HG03442 (cell line): ENCODE measurements around the gene MBNL1.
A peak's percentile ranks its signal among the peaks of the same experiment; 100 is the strongest.

Source experiments
- ATAC-seq: cut with Tn5 transposase; IDR thresholded peaks from one replicate; pipeline ENCODE4 v1.9.1; 2021; ENCODE audit warnings: mild to moderate bottlenecking, moderate library complexity; ENCODE audit not compliant: unreplicated experiment

MBNL1 gene

GRCh38 chr3:152466784-152467183 lies 198.1 kb downstream of the MBNL1 start:
- peak; percentile 65 for ATAC-seq

GRCh38 chr3:152469248-152470025 lies 200.7 kb downstream of the MBNL1 start:
- no peak for ATAC-seq

GRCh38 chr3:152470095-152470494 lies 201.4 kb downstream of the MBNL1 start:
- ATAC-seq, result no peak

GRCh38 chr3:152470893-152471292 lies 202.2 kb downstream of the MBNL1 start:
- no peak for ATAC-seq

GRCh38 chr3:152471814-152472671 lies 203.3 kb downstream of the MBNL1 start:
- peak; percentile 82 for ATAC-seq

GRCh38 chr3:152472672-152472954 lies 203.9 kb downstream of the MBNL1 start:
- ATAC-seq, result no peak

GRCh38 chr3:152474585-152474984 lies 205.9 kb downstream of the MBNL1 start:
- ATAC-seq, result peak; percentile 63

- no peak for ATAC-seq
Measured at GRCh38 chr3:152477422-152477821, 208.7 kb downstream of the MBNL1 start.

- peak; percentile 95 for ATAC-seq
Measured at GRCh38 chr3:152480282-152480953, 211.7 kb downstream of the MBNL1 start.

GRCh38 chr3:152486364-152486763 lies 217.6 kb downstream of the MBNL1 start:
- no peak for ATAC-seq

- no peak for ATAC-seq
Measured at GRCh38 chr3:152488449-152488848, 219.7 kb downstream of the MBNL1 start.

- ATAC-seq, result peak; percentile 78
Measured at GRCh38 chr3:152491922-152492321, 223.2 kb downstream of the MBNL1 start.

GRCh38 chr3:152496286-152496685 lies 227.6 kb downstream of the MBNL1 start:
- no peak for ATAC-seq

GRCh38 chr3:152496716-152497115 lies 228.0 kb downstream of the MBNL1 start:
- ATAC-seq, result no peak

- no peak for ATAC-seq
Measured at GRCh38 chr3:152497457-152497856, 228.7 kb downstream of the MBNL1 start.

- no peak for ATAC-seq
Measured at GRCh38 chr3:152497890-152498289, 229.2 kb downstream of the MBNL1 start.

- ATAC-seq, result no peak
Measured at GRCh38 chr3:152499791-152500385, 231.2 kb downstream of the MBNL1 start.

GRCh38 chr3:152505926-152506325 lies 237.2 kb downstream of the MBNL1 start:
- peak; percentile 98 for ATAC-seq

- no peak for ATAC-seq
Measured at GRCh38 chr3:152508705-152509104, 240.0 kb downstream of the MBNL1 start.

- ATAC-seq, result peak; percentile 85
Measured at GRCh38 chr3:152511904-152512303, 243.2 kb downstream of the MBNL1 start.

GRCh38 chr3:152513301-152513960 lies 244.7 kb downstream of the MBNL1 start:
- ATAC-seq, result no peak
